PC-9 (cell line): ENCODE results near the gene CEP68.

Experiments
- EZH2 ChIP-seq: fragments of 200-600 bp; sonication (generic); IDR thresholded peaks from 2 replicates; pipeline ENCODE4 v1.8.0; 2017; ENCODE audit warnings: antibody characterized with exemption, low read depth
- TF ChIP-seq, protein P1 (sequence below): fragments of 200-600 bp; sonication (generic); conservative IDR thresholded peaks from 2 replicates; pipeline ENCODE4 v1.6.1; 2017; ENCODE audit warnings: mixed run types, antibody characterized with exemption, mild to moderate bottlenecking, moderate library complexity

DNA sequence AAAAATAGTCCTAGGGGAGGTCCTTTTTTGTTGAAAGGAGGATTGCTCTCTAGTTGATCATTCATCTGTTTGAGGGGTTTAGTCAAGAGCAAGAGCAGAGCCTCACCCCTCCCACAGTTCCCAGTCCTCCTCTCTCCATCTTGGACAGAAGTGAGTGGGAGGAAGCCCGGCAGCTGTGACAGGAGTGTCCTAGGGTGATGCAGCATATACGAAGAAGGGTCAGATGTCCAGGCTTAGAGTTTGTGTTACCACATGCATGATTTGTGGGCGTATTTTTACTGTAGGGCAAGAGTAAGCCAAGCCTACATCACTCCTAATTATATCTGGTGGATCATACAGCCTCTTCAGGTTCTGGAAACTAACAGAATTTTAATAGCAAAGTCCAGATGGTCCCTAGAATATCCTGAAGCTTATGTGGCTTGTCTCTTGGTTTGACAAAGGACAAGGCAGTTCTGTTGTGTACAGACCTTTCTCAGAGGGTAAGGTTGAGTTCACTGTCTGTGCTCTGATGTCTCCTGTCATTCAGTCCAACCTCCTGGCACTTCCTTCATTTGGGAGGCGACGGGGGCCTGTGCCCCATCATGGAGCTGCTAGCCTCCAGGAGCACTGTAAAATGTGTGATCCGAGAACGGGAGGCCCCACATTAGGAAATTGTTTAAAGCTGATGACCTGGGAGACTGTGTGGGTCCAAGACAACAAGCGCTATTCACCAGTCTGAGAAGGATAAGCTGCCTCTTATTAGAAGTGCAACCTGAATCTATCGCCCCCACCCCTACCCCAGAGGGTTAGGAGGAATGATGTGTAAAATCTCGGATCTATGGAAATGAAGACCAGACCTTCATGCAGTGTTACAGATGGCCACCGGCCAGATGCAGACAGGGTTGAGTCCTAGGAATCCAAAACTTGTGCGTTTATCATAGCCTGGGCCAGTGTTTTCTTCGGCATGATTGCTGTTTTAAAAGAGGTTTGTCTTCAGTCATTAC lies 6.9 kb downstream of the CEP68 start:
- TF ChIP-seq, protein P1, sequence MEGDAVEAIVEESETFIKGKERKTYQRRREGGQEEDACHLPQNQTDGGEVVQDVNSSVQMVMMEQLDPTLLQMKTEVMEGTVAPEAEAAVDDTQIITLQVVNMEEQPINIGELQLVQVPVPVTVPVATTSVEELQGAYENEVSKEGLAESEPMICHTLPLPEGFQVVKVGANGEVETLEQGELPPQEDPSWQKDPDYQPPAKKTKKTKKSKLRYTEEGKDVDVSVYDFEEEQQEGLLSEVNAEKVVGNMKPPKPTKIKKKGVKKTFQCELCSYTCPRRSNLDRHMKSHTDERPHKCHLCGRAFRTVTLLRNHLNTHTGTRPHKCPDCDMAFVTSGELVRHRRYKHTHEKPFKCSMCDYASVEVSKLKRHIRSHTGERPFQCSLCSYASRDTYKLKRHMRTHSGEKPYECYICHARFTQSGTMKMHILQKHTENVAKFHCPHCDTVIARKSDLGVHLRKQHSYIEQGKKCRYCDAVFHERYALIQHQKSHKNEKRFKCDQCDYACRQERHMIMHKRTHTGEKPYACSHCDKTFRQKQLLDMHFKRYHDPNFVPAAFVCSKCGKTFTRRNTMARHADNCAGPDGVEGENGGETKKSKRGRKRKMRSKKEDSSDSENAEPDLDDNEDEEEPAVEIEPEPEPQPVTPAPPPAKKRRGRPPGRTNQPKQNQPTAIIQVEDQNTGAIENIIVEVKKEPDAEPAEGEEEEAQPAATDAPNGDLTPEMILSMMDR, result no peak
- no peak for TF ChIP-seq EZH2
